IPS-NIHi7 (cell line): ENCODE results near the gene TENM4.
"Not testable (repeated sequence)": the region's sequence is repeated elsewhere in the genome, so short reads cannot be mapped to it uniquely, and the experiment has no call there.

Source experiments
- DNase-seq: peaks from one replicate; pipeline ENCODE4 v3.0.0; 2012; ENCODE audit warnings: mixed read lengths; ENCODE audit errors: extremely low spot score

Gene TENM4

DNA sequence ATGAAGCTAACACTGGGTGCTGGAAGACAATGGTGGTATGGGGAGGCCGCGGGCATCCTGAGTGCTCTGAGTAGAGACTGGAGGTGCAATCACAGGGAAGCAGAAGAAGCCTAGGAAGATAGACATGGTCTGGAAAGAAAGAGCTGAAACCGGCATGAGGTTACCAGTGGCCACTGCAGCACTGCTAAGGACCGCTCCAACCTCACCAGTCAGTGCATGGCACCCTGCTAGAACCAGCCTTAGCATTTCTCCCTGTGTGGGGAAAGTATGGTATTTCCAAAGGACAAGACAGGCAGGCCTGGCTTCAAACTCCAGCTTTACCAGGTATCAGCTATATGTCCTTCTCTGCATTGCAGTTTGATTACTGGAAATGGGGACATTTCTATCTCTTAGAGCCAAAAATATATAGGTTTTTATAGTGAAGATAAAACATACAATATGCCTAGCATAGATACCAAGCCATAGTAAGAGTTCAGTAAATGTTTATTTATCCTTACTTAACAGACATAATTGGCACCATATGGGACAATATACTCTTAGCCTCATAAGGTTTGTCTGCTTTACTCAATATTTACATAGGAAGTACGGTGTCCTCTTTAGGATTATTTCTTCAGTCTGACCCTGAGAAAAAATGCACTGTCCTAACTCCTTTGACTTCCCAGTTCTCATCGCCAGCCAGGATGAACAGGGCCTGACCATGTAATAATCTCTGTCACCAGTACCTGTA lies 231.1 kb downstream of the TENM4 start:
- DNase-seq, result no peak

DNA sequence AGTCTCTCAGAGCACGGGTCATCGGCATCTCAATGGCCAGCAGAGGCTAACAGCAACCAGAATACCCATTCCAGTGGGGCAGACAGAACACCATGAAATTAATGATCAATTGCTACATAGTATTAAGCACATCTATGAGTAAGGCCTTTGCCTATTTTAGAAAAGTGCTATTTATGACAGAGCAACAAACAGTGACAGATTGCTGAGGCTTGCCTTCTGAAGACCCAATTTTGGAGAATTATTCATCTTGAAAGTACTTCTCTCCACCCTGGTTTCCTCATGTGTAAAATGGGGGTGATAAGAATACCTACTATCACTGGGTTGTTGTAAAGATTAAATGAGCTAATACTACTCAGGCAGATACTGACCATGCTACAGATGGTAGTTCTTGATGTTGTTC lies 232.7 kb downstream of the TENM4 start:
- DNase-seq, result no peak

DNA sequence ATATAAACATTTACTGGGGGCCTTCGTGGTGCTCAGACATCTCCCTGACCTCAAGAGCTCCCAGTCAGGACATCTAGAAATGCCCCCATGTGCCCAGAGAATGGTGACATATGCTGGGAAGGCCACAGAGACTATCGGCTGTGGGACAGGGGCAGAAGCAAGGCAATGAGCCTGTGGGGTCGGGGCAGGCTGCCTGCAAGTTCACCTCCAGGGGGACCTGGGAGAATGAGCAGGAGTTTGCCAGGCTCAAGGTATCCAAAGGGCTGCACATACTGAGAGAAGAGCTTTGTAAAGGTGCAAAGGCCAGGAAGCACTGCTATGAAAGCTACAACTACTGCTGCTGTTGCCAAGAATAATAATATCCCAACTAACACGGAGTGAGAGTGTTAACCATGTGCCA lies 233.9 kb downstream of the TENM4 start:
- peak; percentile 58 for DNase-seq

DNA sequence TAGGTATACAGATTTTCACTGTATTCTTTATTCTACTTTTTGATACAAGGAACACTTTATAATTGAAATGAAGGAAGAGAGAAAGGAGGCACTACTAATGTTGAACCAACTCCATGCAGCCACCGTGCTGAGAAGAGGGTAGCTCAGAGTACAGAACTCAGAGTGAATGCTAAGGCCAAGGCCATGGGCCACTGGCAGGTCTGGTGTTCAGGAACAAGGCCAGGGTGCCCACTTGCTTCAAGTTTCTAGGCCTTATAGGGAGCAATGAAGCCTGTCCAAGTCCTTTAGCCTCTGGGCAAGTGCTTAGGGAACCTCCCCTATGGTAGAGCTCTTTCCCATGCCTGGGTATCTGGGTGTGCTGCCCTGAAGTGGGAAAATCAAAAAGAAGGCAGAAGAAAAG lies 235.0 kb downstream of the TENM4 start:
- no peak for DNase-seq

DNA sequence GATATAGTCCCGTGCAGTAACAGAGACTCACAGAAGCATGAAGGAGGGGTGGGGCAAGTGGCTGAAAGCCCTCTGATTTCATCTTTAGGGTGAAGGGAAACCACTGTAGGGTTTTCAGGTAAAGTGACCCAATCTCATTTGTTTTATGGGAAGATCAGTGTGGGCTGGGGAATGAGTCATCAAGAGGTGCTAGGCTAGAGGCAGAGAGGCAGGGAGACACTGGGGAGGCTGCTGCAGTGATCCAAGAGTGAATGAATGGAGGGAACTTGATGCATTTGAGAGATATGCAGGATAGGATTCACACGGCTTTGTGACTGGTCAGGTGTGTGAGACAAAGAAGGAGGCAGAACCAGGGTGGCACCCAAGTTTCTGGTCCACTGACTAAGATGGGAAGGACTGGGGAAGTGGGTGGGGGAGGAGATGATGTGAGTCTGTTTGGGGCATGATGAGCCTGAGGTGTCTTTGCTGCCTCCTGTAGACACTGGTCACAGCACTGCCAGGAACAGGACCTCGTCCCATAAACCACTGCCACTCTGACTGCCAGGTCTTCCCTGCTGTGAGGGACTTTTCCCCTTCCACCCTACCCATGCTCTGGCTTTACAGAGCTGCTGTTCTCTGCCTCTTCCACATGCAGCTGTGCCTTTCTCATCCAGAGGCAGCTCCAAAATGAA lies 239.0 kb downstream of the TENM4 start:
- no peak for DNase-seq

DNA sequence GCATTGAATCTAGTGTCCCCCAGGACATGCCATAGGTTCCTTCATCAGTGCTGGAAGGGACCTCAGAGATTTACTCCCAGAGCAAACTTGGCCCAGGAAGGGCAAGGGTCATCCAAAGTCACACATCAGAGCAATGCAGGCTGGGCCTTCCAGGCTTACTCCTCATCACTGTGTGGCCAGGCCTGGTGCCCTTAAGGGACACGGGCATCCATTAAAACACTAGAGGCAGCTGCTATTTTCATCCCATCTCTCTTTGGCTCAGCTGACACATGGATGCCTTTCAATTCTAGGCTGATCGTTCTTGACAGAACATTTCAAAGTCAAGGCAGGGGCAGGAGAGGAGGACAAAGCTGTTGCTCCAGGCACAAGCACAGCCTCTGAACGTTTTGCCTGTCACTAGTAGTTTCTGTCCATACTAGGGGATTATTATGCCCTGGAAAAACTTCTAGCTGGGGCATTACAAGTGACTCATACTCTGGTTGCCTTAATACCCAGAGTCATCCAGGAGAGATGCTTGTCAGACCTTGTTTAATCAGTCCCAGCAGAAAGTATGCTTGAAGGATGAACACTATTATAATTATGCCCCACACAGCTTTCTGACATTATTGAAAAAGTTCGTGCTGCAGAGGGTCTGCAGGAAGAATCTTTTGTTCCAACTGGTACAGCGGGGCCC lies 240.3 kb downstream of the TENM4 start:
- DNase-seq, result no peak

DNA sequence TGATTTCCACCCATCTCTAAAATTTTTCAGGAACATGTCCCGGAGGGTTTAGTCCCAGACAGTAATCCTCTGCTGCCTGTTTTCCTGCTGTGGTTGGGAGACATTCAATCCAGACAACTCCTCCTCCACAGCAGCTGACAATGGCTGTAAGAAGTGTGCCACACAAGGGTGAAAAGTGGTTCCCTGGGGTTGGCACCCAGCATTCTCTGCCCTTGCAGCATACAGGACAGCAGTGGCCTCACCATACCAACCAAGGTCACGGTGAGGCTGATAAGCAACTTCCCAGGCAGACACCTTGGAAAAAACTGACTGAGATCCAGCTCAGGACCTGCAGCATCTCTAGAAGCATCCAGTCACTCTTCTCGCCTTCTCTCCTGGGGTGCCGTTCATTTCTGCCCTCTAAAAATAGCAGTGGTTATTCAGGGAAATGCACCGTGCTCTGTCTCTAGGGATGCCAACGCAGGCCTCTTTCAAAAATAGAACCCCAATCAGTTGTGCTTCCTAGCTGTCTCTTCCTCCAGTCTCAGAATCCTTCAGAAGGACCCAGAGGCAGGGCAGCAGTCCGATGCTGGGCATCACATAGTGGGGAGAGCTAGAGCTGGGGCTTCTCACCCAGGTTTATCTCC lies 241.0 kb downstream of the TENM4 start:
- DNase-seq, result no peak

DNA sequence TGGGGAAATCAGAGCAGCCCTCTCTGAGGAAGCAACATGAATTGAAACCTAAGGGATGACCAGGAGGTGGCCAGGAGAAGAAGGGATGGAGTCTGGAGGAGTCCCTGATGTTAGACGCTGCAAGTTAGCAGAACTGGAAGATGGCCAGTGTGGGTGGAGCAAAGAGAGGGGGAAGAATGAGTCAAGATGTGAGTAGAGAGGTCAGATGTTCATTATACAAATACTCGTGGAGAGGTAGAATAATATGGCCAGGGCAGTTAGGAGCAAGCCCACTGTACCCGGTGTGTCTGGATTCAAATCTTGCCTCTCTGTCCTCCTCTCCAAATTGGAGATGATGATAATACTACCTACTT lies 242.0 kb downstream of the TENM4 start:
- DNase-seq, result no peak

DNA sequence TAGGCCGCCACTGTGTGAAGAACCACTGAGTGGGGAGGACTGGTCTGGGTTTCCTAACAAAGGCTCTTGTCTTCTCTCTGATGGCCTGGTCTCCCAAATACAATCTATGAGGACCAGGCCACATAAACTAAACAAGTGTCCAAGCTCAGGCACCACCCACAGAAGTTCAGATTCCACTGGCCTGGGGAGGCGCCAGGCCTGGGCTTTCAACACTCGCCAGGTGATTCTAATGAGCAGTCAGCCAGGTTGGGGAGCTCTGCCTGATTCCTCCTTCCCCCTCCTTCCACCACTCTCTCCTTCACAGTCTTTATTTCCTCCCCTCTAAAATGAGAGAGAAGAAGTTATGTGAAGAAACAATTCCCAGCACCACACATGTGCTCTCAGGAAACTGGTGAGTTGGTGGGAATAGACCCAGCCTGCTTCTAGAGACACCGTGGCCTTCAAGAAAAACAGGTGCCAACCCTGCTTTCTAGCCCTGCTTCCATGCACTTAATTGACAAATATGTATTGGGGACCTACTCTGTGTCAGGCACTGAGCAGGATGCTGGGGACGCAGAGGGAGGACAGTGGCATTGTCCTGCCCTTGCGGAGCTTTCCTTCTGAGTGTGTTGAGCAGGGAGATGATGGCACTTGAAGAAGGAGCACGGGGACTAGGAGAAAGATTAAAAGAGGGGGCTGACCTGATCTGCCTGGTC lies 242.5 kb downstream of the TENM4 start:
- no peak for DNase-seq

DNA sequence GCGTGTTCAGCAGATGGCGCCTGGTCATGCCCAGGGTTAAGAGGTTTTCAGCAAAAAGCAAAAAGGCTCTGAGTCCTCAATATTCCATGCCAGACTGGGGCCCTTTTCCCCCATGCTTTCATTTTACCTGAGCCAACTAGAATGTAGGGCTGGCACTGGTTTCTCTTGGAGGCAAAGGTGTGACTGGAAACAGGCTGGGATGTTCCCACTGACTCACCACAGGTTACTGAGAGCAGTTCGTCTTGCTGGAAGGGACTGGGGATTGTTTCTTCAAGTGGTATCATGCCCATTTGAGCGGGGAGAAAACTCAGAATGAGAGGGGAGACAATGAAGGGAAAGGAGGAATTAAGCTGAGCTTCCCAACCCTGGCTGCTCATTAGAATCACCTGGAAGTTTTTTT lies 243.9 kb downstream of the TENM4 start:
- no peak for DNase-seq

DNA sequence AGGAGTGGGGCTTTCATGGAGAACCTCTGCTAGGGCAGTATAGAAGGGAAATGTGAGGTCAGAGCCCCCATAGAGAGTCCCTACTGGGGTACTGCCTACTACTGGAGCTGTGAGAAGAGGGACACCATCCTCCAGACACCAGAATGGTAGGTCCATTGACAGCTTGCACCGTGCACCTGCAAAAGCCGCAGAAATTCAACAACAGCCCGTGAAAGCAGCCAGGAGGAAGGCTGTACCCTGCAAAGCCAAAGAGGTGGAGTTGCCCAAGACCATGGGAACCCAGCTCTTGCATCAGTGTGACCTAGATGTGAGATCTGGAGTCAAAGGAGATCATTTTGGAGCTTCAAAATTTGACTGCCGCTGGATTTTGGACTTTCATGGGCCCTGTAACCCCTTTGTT lies 245.6 kb downstream of the TENM4 start:
- no peak for DNase-seq

DNA sequence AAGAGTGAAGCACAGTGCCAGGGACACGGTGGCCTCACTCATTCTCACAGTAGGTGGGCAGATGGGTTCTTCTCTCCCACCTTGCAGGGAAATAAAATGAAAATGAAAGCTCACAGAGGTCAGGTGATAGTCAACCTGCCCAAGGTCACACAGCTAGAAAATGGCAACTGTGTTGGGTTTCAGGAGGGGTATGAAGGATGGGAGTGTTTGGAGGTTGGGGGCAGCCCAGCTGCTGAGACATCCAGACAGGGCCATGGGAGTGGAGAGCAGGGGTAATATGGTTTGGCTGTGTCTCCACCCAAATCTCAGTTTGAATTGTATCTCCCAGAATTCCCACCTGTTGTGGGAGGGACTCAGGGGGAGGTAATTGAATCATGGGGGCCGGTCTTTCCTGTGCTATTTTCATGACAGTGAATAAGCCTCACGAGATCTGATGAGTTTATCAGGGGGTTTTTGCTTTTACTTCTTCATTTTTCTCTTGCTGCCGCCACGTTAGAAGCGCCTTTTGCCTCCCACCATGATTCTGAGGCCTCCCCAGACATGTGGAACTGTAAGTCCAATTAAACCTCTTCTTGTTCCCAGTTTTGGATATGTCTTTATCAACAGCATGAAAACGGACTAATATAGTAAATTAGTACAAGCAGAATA lies 247.0 kb downstream of the TENM4 start:
- no peak for DNase-seq

DNA sequence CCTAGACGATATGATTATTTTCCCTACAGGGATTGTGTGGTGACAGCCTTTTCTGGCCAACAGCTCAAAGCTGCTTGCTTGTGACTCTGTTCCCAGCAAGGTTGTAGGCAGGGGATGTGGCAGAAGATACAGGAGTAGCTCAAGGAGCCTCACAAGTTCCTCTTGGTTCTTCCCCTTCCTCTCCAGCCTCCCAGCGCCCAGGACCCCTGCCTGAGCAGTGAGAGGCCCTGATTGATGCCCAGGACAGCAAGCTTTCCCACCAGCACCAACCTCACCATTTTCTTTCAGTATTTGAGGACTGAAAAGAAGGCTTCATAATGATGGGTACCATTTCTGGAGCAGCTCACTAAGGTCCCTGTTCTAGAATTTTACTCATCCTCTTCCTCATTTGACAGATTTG lies 248.0 kb downstream of the TENM4 start:
- DNase-seq, result no peak

DNA sequence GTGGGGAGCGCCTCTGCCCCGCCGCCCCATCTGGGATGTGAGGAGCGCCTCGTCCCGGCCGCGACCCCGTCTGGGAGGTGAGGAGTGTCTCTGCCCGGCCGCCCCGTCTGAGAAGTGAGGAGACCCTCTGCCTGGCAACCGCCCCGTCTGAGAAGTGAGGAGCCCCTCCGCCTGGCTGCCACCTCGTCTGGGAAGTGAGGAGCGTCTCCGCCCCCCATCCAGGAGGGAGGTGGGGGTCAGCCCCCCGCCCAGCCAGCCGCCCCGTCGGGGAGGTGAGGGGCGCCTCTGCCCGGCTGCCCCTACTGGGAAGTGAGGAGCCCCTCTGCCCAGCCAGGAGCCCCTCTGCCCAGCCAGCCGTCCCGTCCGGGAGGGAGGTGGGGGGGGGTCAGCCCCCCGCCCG lies 249.1 kb downstream of the TENM4 start:
- DNase-seq, result not testable (repeated sequence)

DNA sequence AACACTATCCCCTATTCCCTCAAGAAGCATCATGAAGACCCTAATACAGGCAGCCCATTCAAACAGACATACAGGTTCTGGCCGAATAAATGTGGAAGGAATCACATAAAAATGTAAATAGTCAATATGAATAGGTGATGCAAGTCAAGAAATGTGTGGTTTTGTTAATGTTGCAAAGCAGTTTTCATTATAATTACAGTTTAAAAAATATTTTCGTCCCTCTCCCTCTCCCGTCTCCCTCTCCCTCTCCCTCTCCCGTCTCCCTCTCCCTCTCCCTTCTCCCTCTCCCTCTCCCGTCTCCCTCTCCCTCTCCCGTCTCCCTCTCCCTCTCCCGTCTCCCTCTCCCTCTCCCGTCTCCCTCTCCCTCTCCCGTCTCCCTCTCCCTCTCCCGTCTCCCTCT lies 250.3 kb downstream of the TENM4 start:
- DNase-seq, result not testable (repeated sequence)

DNA sequence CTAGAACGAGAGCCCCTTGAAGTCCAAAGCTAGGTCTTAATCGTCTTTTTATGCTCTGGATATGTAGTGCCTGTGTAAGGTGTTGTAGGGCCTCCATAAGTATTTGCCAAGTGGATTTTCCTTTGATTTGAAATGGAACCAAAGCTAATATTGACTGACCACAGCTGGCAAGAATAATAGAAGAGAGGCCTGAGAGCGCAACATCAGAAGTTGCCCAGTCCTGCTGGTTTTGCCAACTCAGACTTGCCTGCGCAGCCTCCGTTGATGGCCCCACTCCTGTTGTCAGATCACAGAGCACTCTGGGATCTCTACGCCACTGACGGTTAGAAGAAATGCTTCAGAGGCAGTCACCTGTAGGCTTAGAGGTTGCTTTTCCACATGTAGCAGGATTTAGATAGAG lies 251.2 kb downstream of the TENM4 start:
- DNase-seq, result no peak

DNA sequence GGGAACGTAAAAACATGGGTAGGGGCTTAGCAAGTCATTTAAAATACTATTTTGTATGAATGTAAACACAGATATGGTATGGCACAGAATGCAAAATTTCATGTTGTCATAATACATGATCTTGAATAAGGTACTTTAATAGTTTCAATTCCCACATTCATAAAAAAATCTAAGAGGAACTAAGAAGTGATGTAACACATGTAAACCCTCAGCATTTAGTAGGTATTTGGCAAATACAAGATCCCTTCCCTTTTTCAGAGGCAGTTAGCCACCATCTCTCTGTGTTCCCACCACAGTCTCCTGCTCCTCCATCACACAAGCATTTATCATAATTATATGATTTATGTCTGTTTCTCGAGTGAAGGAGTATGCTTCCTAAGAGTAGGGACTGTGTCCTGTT lies 251.8 kb downstream of the TENM4 start:
- DNase-seq, result no peak

DNA sequence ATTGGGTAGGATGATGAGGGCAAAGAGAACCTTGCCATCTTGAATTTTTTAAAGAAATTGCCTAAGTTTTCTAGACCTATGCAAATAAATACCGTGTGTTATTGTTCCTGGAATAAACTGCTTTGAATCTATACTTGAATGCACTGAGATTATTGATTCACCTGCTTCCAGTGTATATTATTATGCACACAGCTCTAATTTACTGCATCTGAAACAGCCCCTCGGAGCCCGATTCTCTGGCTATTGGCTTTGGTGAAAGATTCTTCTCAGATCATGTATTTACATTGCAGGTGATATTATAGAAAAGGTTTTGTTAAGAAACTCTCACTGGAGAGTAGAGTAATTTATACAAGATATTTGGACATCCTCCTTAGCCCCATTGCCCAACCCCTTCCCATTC lies 254.2 kb downstream of the TENM4 start:
- DNase-seq, result no peak

DNA sequence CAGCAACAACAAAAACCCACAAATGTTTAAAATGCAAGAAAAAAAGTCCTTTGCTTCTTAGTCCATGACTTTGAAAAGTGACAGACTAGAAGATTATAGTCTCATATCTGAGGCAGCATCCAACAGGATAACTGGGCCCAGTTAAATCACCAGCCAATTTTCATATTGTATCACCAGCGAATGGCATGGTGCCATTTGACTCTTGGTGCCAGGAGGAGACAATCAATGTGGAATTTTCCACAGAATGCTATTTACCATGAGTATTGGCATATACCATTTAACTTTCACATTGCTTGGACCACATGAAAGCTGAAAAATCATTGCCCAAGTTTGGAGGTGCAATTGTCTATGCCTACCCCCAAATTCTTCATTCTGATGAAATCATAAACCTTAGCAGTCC lies 255.5 kb downstream of the TENM4 start:
- DNase-seq, result no peak

DNA sequence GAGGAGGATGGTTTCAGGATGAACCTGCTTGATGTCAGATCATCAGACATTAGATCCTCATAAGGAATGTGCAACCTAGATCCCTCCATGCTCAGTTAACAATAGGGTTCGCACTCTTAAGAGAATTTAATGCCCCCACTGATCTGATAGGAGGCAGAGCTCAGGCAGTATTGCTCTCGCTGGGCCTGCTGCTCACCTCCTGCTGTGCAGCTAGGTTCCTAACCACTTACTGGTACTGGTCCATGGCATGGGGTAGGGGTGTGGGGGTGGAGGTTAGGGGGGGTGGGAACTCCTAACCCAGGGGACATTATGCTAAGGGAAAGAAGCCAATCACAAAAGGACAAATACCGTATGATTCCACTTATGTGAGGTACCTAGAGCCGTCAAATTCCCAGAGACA lies 256.5 kb downstream of the TENM4 start:
- no peak for DNase-seq

DNA sequence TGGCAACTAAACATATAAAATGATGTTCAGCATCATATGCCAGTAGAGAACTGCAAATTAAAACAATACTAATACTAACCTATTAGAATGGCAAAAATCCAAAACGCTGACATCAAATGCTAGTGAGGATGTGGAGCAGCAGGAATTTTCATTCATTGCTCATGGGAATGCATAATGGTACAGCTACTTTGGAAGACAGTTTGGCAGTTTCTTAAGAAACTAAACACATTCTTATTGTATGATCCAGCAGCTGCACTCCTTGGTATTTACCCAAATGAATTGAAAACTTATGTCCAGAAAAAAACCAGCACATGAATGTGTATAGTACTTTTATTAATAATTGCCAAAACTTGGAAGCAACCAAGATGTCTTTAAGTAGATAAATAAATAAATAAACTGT lies 258.0 kb downstream of the TENM4 start:
- no peak for DNase-seq

DNA sequence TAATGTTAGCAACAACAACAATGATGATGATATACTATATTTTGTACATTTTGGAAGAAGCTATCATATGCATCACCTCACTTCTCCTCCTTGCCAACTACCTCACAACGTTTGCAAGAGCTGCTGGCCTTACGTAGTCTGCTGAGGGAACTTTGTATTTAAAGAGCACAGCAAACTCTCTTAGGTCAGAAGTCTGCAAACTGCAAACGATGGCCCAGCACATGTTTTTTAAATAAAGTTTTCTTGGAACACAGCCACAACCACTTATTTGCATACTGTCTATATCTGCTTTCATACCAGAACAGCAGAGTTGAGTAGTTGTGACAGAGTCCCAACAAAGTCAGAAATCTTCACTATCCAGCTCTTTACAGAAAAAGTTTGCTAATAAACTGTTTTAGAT lies 261.7 kb downstream of the TENM4 start:
- no peak for DNase-seq
